ENCODE data around the gene CPN1.
"Not testable (repeated sequence)": the region's sequence is repeated elsewhere in the genome, so short reads cannot be mapped to it uniquely, and the experiment has no call there.

The CPN1 gene

GRCh38 chr10:100083623-100084022 lies 2.0 kb upstream of the CPN1 start:
- no peaks in the 10 kb centered on the region for H3K9me2 ChIP-seq (replicated peaks; ENCODE audit: low read depth, low read length)
- no peaks in the 10 kb centered on the region for H3K36me3 ChIP-seq (ENCODE audit: insufficient read depth, low read length)
- H3K9ac ChIP-seq (ENCODE audit: low read depth, low read length, poor library complexity, severe bottlenecking), result no peak overlapping the region
- TF ChIP-seq CTCF (conservative IDR thresholded peaks at IDR 0.05; ENCODE audit: low read length) (no peak), EZH2phosphoT487 (IDR thresholded peaks at IDR 0.05; ENCODE audit: borderline replicate concordance) (no peak)
- no peak overlapping the region for H3K4me3 ChIP-seq (ENCODE audit: low read length, poor library complexity, severe bottlenecking)
- no peak overlapping the region for H2AFZ ChIP-seq (ENCODE audit: low read length)
- no peak overlapping the region for H3K4me2 ChIP-seq (ENCODE audit: low read depth, low read length, poor library complexity, severe bottlenecking)
- H4K20me1 ChIP-seq (ENCODE audit: insufficient read depth, low read length, poor library complexity, severe bottlenecking), result no peaks in the 10 kb centered on the region
- H3K79me2 ChIP-seq (ENCODE audit: insufficient read depth, low read length), result no peaks in the 10 kb centered on the region
- H3K9me3 ChIP-seq (ENCODE audit: insufficient read depth, low read depth, low read length), result no peaks in the 10 kb centered on the region
- H3K4me1 ChIP-seq (ENCODE audit: insufficient read depth, low read length, poor library complexity, severe bottlenecking), result no peaks in the 10 kb centered on the region
- no peaks in the 10 kb centered on the region for H3K27me3 ChIP-seq (ENCODE audit: insufficient read depth, low read length, poor library complexity, severe bottlenecking)
- no peaks in the 10 kb centered on the region for H3F3A ChIP-seq (ENCODE audit: low read depth)

GRCh38 chr10:100082276-100082675 lies 607 bp upstream of the CPN1 start:
- H3K4me1 ChIP-seq (ENCODE audit: insufficient read depth, low read length, poor library complexity, severe bottlenecking); H3K9me3 ChIP-seq (ENCODE audit: insufficient read depth, low read depth, low read length); H3K27me3 ChIP-seq (ENCODE audit: insufficient read depth, low read length, poor library complexity, severe bottlenecking); H3F3A ChIP-seq (ENCODE audit: low read depth); H4K20me1 ChIP-seq (ENCODE audit: insufficient read depth, low read length, poor library complexity, severe bottlenecking); H3K79me2 ChIP-seq (ENCODE audit: insufficient read depth, low read length); H3K9me2 ChIP-seq (replicated peaks; ENCODE audit: low read depth, low read length); H3K36me3 ChIP-seq (ENCODE audit: insufficient read depth, low read length); H3K4me3 ChIP-seq (ENCODE audit: low read length, poor library complexity, severe bottlenecking); H2AFZ ChIP-seq (ENCODE audit: low read length); H3K9ac ChIP-seq (ENCODE audit: low read depth, low read length, poor library complexity, severe bottlenecking); H3K4me2 ChIP-seq (ENCODE audit: low read depth, low read length, poor library complexity, severe bottlenecking): not testable (repeated sequence)

GRCh38 chr10:100076750-100077149 lies 4.9 kb downstream of the CPN1 start:
- no peaks in the 10 kb centered on the region for H3K79me2 ChIP-seq (ENCODE audit: insufficient read depth, low read length)
- no peaks in the 10 kb centered on the region for H3K4me1 ChIP-seq (ENCODE audit: insufficient read depth, low read length, poor library complexity, severe bottlenecking)
- H3K9me3 ChIP-seq (ENCODE audit: insufficient read depth, low read depth, low read length), result no peaks in the 10 kb centered on the region
- no peaks in the 10 kb centered on the region for H4K20me1 ChIP-seq (ENCODE audit: insufficient read depth, low read length, poor library complexity, severe bottlenecking)
- H3K27me3 ChIP-seq (ENCODE audit: insufficient read depth, low read length, poor library complexity, severe bottlenecking), result no peaks in the 10 kb centered on the region
- H3K9me2 ChIP-seq (replicated peaks; ENCODE audit: low read depth, low read length), result no peaks in the 10 kb centered on the region
- H3K4me2 ChIP-seq (ENCODE audit: low read depth, low read length, poor library complexity, severe bottlenecking), result no peak overlapping the region
- no peak overlapping the region for H3K9ac ChIP-seq (ENCODE audit: low read depth, low read length, poor library complexity, severe bottlenecking)
- H2AFZ ChIP-seq (ENCODE audit: low read length), result no peak overlapping the region
- H3K4me3 ChIP-seq (ENCODE audit: low read length, poor library complexity, severe bottlenecking), result no peak overlapping the region
- no peak for TF ChIP-seq EZH2phosphoT487 (IDR thresholded peaks at IDR 0.05; ENCODE audit: borderline replicate concordance)
- TF ChIP-seq CTCF (conservative IDR thresholded peaks at IDR 0.05; ENCODE audit: low read length), result no peak
- no peaks in the 10 kb centered on the region for H3F3A ChIP-seq (ENCODE audit: low read depth)
- no peaks in the 10 kb centered on the region for H3K36me3 ChIP-seq (ENCODE audit: insufficient read depth, low read length)

- no peaks in the 10 kb centered on the region for H3F3A ChIP-seq (ENCODE audit: low read depth)
- TF ChIP-seq CTCF (conservative IDR thresholded peaks at IDR 0.05; ENCODE audit: low read length) (no peak), EZH2phosphoT487 (IDR thresholded peaks at IDR 0.05; ENCODE audit: borderline replicate concordance) (no peak)
- no peaks in the 10 kb centered on the region for H3K27me3 ChIP-seq (ENCODE audit: insufficient read depth, low read length, poor library complexity, severe bottlenecking)
- H3K9me2 ChIP-seq (replicated peaks; ENCODE audit: low read depth, low read length), result no peaks in the 10 kb centered on the region
- H3K4me1 ChIP-seq (ENCODE audit: insufficient read depth, low read length, poor library complexity, severe bottlenecking), result no peaks in the 10 kb centered on the region
- H3K79me2 ChIP-seq (ENCODE audit: insufficient read depth, low read length), result no peaks in the 10 kb centered on the region
- H2AFZ ChIP-seq (ENCODE audit: low read length), result no peak overlapping the region
- no peaks in the 10 kb centered on the region for H4K20me1 ChIP-seq (ENCODE audit: insufficient read depth, low read length, poor library complexity, severe bottlenecking)
- no peak overlapping the region for H3K4me3 ChIP-seq (ENCODE audit: low read length, poor library complexity, severe bottlenecking)
- H3K4me2 ChIP-seq (ENCODE audit: low read depth, low read length, poor library complexity, severe bottlenecking), result no peak overlapping the region
- no peaks in the 10 kb centered on the region for H3K36me3 ChIP-seq (ENCODE audit: insufficient read depth, low read length)
- no peak overlapping the region for H3K9ac ChIP-seq (ENCODE audit: low read depth, low read length, poor library complexity, severe bottlenecking)
- H3K9me3 ChIP-seq (ENCODE audit: insufficient read depth, low read depth, low read length), result no peaks in the 10 kb centered on the region
Measured at GRCh38 chr10:100075426-100076220, 6.0 kb downstream of the CPN1 start.
